Kidney tubule cell (primary cell): ENCODE measurements around the gene MAZ.

ENCODE experiments used
- DNase-seq: peaks from one replicate; pipeline ENCODE4 v3.0.0-alpha.2; 2018; ENCODE audit warnings: low spot score

The MAZ gene

GRCh38 chr16:29809850-29810698, 3.7 kb downstream of the MAZ start:
- DNase-seq = no peak

GRCh38 chr16:29810699-29811169, 4.4 kb downstream of the MAZ start:
- DNase-seq = no peak

GRCh38 chr16:29811170-29811895, 5.0 kb downstream of the MAZ start:
- peak; percentile 98 for DNase-seq

GRCh38 chr16:29811896-29812665, 5.8 kb downstream of the MAZ start, which contains the start of gene PRRT2:
Gene PRRT2 (plus strand): TSS chr16:29812193. CDS start chr16:29813055, 862 bp downstream.
- DNase-seq = peak; percentile 51

GRCh38 chr16:29812754-29813643, 6.7 kb downstream of the MAZ start:
- no peak for DNase-seq

GRCh38 chr16:29813644-29814562, 7.6 kb downstream of the MAZ start:
- DNase-seq = no peak

- DNase-seq = no peak
Observed at GRCh38 chr16:29814592-29814991, 8.3 kb downstream of the MAZ start.

- DNase-seq = no peak
Observed at GRCh38 chr16:29815032-29815721, 8.8 kb downstream of the MAZ start.

- DNase-seq = peak; percentile 99
Observed at GRCh38 chr16:29815793-29816693, 9.7 kb downstream of the MAZ start, which contains the start of gene PAGR1. Gene PAGR1 (plus strand): TSS chr16:29816152. CDS start chr16:29816526, 374 bp downstream.

GRCh38 chr16:29816694-29817441, 10.5 kb downstream of the MAZ start:
- peak; percentile 79 for DNase-seq

- DNase-seq = no peak
Observed at GRCh38 chr16:29818082-29818481, 11.8 kb downstream of the MAZ start.

GRCh38 chr16:29819506-29819905, 13.2 kb downstream of the MAZ start:
- no peak for DNase-seq

GRCh38 chr16:29820271-29820701, 14.0 kb downstream of the MAZ start, which contains the start of gene MVP:
Gene MVP (plus strand): TSS chr16:29820462. CDS start chr16:29830550, 10,088 bp downstream.
- DNase-seq = peak; percentile 75

- peak; percentile 83 for DNase-seq
Observed at GRCh38 chr16:29820730-29821642, 14.7 kb downstream of the MAZ start.

GRCh38 chr16:29821643-29822115, 15.3 kb downstream of the MAZ start:
- DNase-seq = peak; percentile 90

- DNase-seq = peak; percentile 85
Observed at GRCh38 chr16:29824589-29825144, 18.3 kb downstream of the MAZ start.
